ENCODE measurements around the gene CNIH3.

Gene CNIH3

GRCh38 chr1:224763126-224763775, 147.1 kb downstream of the CNIH3 start:
- no peak for DNase-seq
- H3K27ac ChIP-seq: no peak overlapping the region
- intact Hi-C loops (cut with DNase I; ENCODE audit: low total_unique reads): no loop called here

GRCh38 chr1:224766266-224766665, 150.1 kb downstream of the CNIH3 start:
- H3K27ac ChIP-seq: no peak overlapping the region
- TF ChIP-seq CTCF (IDR thresholded peaks at IDR 0.05): no peak
- no peak for DNase-seq
- H3K9me3 ChIP-seq: no peaks in the 10 kb centered on the region
- no peaks in the 10 kb centered on the region for H3K36me3 ChIP-seq
- H3K27me3 ChIP-seq: peaks cover 0 to 5% of the 10 kb centered on the region in 2 donors
- H3K4me3 ChIP-seq: no peak overlapping the region
- no peaks in the 10 kb centered on the region for H3K4me1 ChIP-seq
- intact Hi-C loops (cut with DNase I; ENCODE audit: low total_unique reads): no loop called here

More at GRCh38 chr1:224763126-224763775, 147.1 kb downstream of the CNIH3 start:
- no peak overlapping the region for H3K4me3 ChIP-seq
- H3K27me3 ChIP-seq: peaks cover 0 to 5% of the 10 kb centered on the region in 2 donors
- H3K36me3 ChIP-seq: no peaks in the 10 kb centered on the region
- no peak for TF ChIP-seq CTCF (IDR thresholded peaks at IDR 0.05)
- no peaks in the 10 kb centered on the region for H3K4me1 ChIP-seq
- H3K9me3 ChIP-seq: peaks cover 0 to 8% (median 5%) of the 10 kb centered on the region in 3 donors

- no peak for DNase-seq
- TF ChIP-seq CTCF (IDR thresholded peaks at IDR 0.05): no peak
- H3K36me3 ChIP-seq: no peaks in the 10 kb centered on the region
- no peaks in the 10 kb centered on the region for H3K9me3 ChIP-seq
- H3K27me3 ChIP-seq: peaks cover 0 to 5% of the 10 kb centered on the region in 2 donors
- H3K4me3 ChIP-seq: no peak overlapping the region
- intact Hi-C loops (cut with DNase I; ENCODE audit: low total_unique reads): no loop called here
- H3K4me1 ChIP-seq: no peaks in the 10 kb centered on the region
- H3K27ac ChIP-seq: no peak overlapping the region
Observed at GRCh38 chr1:224767031-224767430, 150.9 kb downstream of the CNIH3 start.

GRCh38 chr1:224767676-224768075, 151.6 kb downstream of the CNIH3 start:
- Histone ChIP-seq H3K4me3 (no peak overlapping the region), H3K36me3 (no peaks in the 10 kb centered on the region), H3K27me3 (peaks cover 0 to 5% of the 10 kb centered on the region in 2 donors), H3K4me1 (no peaks in the 10 kb centered on the region), H3K9me3 (no peaks in the 10 kb centered on the region), H3K27ac (no peak overlapping the region)
- no peak for TF ChIP-seq CTCF (IDR thresholded peaks at IDR 0.05)
- no peak for DNase-seq
- intact Hi-C loops (cut with DNase I; ENCODE audit: low total_unique reads): no loop called here

GRCh38 chr1:224768971-224769370, 152.9 kb downstream of the CNIH3 start:
- TF ChIP-seq CTCF (IDR thresholded peaks at IDR 0.05): no peak
- no peak for DNase-seq
- Histone ChIP-seq H3K36me3 (no peaks in the 10 kb centered on the region), H3K4me3 (no peak overlapping the region), H3K27ac (no peak overlapping the region), H3K9me3 (no peaks in the 10 kb centered on the region), H3K4me1 (no peaks in the 10 kb centered on the region), H3K27me3 (peaks cover 0 to 9% of the 10 kb centered on the region in 2 donors)
- intact Hi-C loops (cut with DNase I; ENCODE audit: low total_unique reads): no loop called here
